GM21526 (cell line): Measurements from ENCODE around the gene ZNF334.

ENCODE experiments used
- ATAC-seq: cut with Tn5 transposase; IDR thresholded peaks from one replicate; pipeline ENCODE4 v1.9.1; 2021; ENCODE audit warnings: moderate library complexity; ENCODE audit not compliant: unreplicated experiment, low FRiP score

The ZNF334 gene

GRCh38 chr20:46546298-46546697 lies 32.9 kb upstream of the ZNF334 start:
- no peak for ATAC-seq

GRCh38 chr20:46545827-46546138 lies 32.4 kb upstream of the ZNF334 start:
- no peak for ATAC-seq

- ATAC-seq, result no peak
Measured at GRCh38 chr20:46545077-46545826, 31.9 kb upstream of the ZNF334 start.

GRCh38 chr20:46544576-46544975 lies 31.2 kb upstream of the ZNF334 start:
- no peak for ATAC-seq

GRCh38 chr20:46543959-46544358 lies 30.6 kb upstream of the ZNF334 start:
- ATAC-seq, result no peak

GRCh38 chr20:46543033-46543432 lies 29.7 kb upstream of the ZNF334 start:
- no peak for ATAC-seq

GRCh38 chr20:46541229-46541935 lies 28.0 kb upstream of the ZNF334 start:
- ATAC-seq, result no peak

- no peak for ATAC-seq
Measured at GRCh38 chr20:46539113-46539512, 25.8 kb upstream of the ZNF334 start.

GRCh38 chr20:46530640-46531039 lies 17.3 kb upstream of the ZNF334 start:
- no peak for ATAC-seq

- no peak for ATAC-seq
Measured at GRCh38 chr20:46523696-46524328, 10.5 kb upstream of the ZNF334 start.

- no peak for ATAC-seq
Measured at GRCh38 chr20:46523108-46523507, 9.7 kb upstream of the ZNF334 start.

GRCh38 chr20:46520976-46521579 lies 7.7 kb upstream of the ZNF334 start:
- no peak for ATAC-seq

GRCh38 chr20:46520540-46520939 lies 7.2 kb upstream of the ZNF334 start:
- ATAC-seq, result no peak

- no peak for ATAC-seq
Measured at GRCh38 chr20:46519471-46520068, 6.2 kb upstream of the ZNF334 start.

GRCh38 chr20:46509523-46509922 lies 3.8 kb downstream of the ZNF334 start:
- no peak for ATAC-seq

- ATAC-seq, result no peak
Measured at GRCh38 chr20:46507760-46508407, 5.5 kb downstream of the ZNF334 start.

GRCh38 chr20:46505506-46505905 lies 7.9 kb downstream of the ZNF334 start:
- ATAC-seq, result no peak

- ATAC-seq, result no peak
Measured at GRCh38 chr20:46501961-46502360, 11.4 kb downstream of the ZNF334 start.

- no peak for ATAC-seq
Measured at GRCh38 chr20:46501337-46501942, 11.9 kb downstream of the ZNF334 start.

GRCh38 chr20:46494077-46494476 lies 19.3 kb downstream of the ZNF334 start:
- no peak for ATAC-seq
